ENCODE results near the gene CNNM2. TPM values are rescaled to one million over a fixed set of nuclear protein-coding genes. Genes with fewer than 3 reads are reported as not detected.
A peak's percentile ranks its signal among the peaks of the same experiment; 100 is the strongest.

CNNM2 gene
- total RNA-seq, 1 experiment from 2014 or later, result 7.2 TPM

- Histone ChIP-seq H3F3A (ENCODE audit: low read length, unreplicated experiment) (no peaks in the 10 kb centered on the region), H3K4me1 (ENCODE audit: insufficient read depth, low read length) (no peaks in the 10 kb centered on the region), H3K27me3 (ENCODE audit: low read length) (no peaks in the 10 kb centered on the region), H2AFZ (ENCODE audit: low read length) (no peak overlapping the region), H3K36me3 (ENCODE audit: low read depth, low read length) (no peaks in the 10 kb centered on the region), H3K9me2 (replicated peaks; ENCODE audit: low read length) (no peaks in the 10 kb centered on the region), H3K9me3 (ENCODE audit: low read length) (no peaks in the 10 kb centered on the region), H3K79me2 (ENCODE audit: low read length) (no peaks in the 10 kb centered on the region), H3K27ac (ENCODE audit: low read length) (no peak overlapping the region), H3K4me2 (ENCODE audit: low read length) (no peak overlapping the region), H3K4me3 (ENCODE audit: low read length) (no peak overlapping the region), H3K9ac (ENCODE audit: low read length) (no peak overlapping the region), H4K20me1 (ENCODE audit: low read length) (no peaks in the 10 kb centered on the region)
- TF ChIP-seq EZH2phosphoT487 (IDR thresholded peaks at IDR 0.05; ENCODE audit: borderline replicate concordance, low read length) (no peak), CTCF (conservative IDR thresholded peaks at IDR 0.05; ENCODE audit: low read depth, low read length) (no peak), EZH2 (IDR thresholded peaks at IDR 0.05; ENCODE audit: low read length, unreplicated experiment) (no peak)
- CTCF ChIA-PET, result no interaction called here
- ATAC-seq (no peak), DNase-seq (peak; percentile 3)
- intact Hi-C loops (cut with micrococcal nuclease), result no loop called here
- POLR2A ChIA-PET (ENCODE audit: unreplicated experiment), result no interaction called here
- BruUV-seq (replicated peaks), result no TSS peak
Measured at GRCh38 chr10:102949916-102950315, 31.8 kb downstream of the CNNM2 start.

GRCh38 chr10:102951316-102951715 lies 33.2 kb downstream of the CNNM2 start:
- TF ChIP-seq EZH2 (IDR thresholded peaks at IDR 0.05; ENCODE audit: low read length, unreplicated experiment) (no peak), EZH2phosphoT487 (IDR thresholded peaks at IDR 0.05; ENCODE audit: borderline replicate concordance, low read length) (no peak), CTCF (conservative IDR thresholded peaks at IDR 0.05; ENCODE audit: low read depth, low read length) (no peak)
- H2AFZ ChIP-seq (ENCODE audit: low read length), result no peak overlapping the region
- no peaks in the 10 kb centered on the region for H3K4me1 ChIP-seq (ENCODE audit: insufficient read depth, low read length)
- no peak overlapping the region for H3K27ac ChIP-seq (ENCODE audit: low read length)
- no peaks in the 10 kb centered on the region for H3K27me3 ChIP-seq (ENCODE audit: low read length)
- no peaks in the 10 kb centered on the region for H4K20me1 ChIP-seq (ENCODE audit: low read length)
- H3K9me2 ChIP-seq (replicated peaks; ENCODE audit: low read length), result no peaks in the 10 kb centered on the region
- intact Hi-C loops (cut with micrococcal nuclease), result no loop called here
- no peaks in the 10 kb centered on the region for H3K36me3 ChIP-seq (ENCODE audit: low read depth, low read length)
- no peak overlapping the region for H3K9ac ChIP-seq (ENCODE audit: low read length)
- ChIA-PET POLR2A (ENCODE audit: unreplicated experiment) (no interaction called here), CTCF (no interaction called here)
- H3K4me3 ChIP-seq (ENCODE audit: low read length), result no peak overlapping the region
- no peaks in the 10 kb centered on the region for H3K79me2 ChIP-seq (ENCODE audit: low read length)
- no peaks in the 10 kb centered on the region for H3K9me3 ChIP-seq (ENCODE audit: low read length)
- no peaks in the 10 kb centered on the region for H3F3A ChIP-seq (ENCODE audit: low read length, unreplicated experiment)
- DNase-seq (no peak), ATAC-seq (no peak)
- no peak overlapping the region for H3K4me2 ChIP-seq (ENCODE audit: low read length)
- BruUV-seq (replicated peaks), result no TSS peak

GRCh38 chr10:102959360-102959759 lies 41.3 kb downstream of the CNNM2 start:
- H3K4me3 ChIP-seq (ENCODE audit: low read length), result no peak overlapping the region
- no peaks in the 10 kb centered on the region for H3K9me2 ChIP-seq (replicated peaks; ENCODE audit: low read length)
- no peaks in the 10 kb centered on the region for H3K9me3 ChIP-seq (ENCODE audit: low read length)
- no peaks in the 10 kb centered on the region for H3K36me3 ChIP-seq (ENCODE audit: low read depth, low read length)
- 0 out of 2 replicates have a peak, but pooled peaks cover 7% of the 10 kb centered on the region for H3K4me1 ChIP-seq (ENCODE audit: insufficient read depth, low read length)
- ChIA-PET CTCF (no interaction called here), POLR2A (ENCODE audit: unreplicated experiment) (no interaction called here)
- no peaks in the 10 kb centered on the region for H3K79me2 ChIP-seq (ENCODE audit: low read length)
- no peak overlapping the region for H3K27ac ChIP-seq (ENCODE audit: low read length)
- H2AFZ ChIP-seq (ENCODE audit: low read length), result no peak overlapping the region
- no peaks in the 10 kb centered on the region for H3K27me3 ChIP-seq (ENCODE audit: low read length)
- intact Hi-C loops (cut with micrococcal nuclease), result no loop called here
- no peak overlapping the region for H3K4me2 ChIP-seq (ENCODE audit: low read length)
- no peaks in the 10 kb centered on the region for H4K20me1 ChIP-seq (ENCODE audit: low read length)
- no peak for DNase-seq
- no TSS peak for BruUV-seq (replicated peaks)
- no peak overlapping the region for H3K9ac ChIP-seq (ENCODE audit: low read length)
- H3F3A ChIP-seq (ENCODE audit: low read length, unreplicated experiment), result no peaks in the 10 kb centered on the region
- no peak for ATAC-seq
- no peak for TF ChIP-seq CTCF (conservative IDR thresholded peaks at IDR 0.05; ENCODE audit: low read depth, low read length)
- TF ChIP-seq EZH2 (IDR thresholded peaks at IDR 0.05; ENCODE audit: low read length, unreplicated experiment), result no peak
